SK-N-SH (cell line): ENCODE data around the gene BCAS3.

Experiments
- CTCF ChIP-seq: fragments of 200-600 bp; sonication (generic); IDR thresholded peaks from 2 replicates; pipeline ENCODE4 v1.6.1; 2017; ENCODE audit warnings: antibody characterized with exemption, mild to moderate bottlenecking, moderate library complexity
- RCOR1 ChIP-seq: fragments of 150-350 bp; IDR thresholded peaks from 2 replicates; pipeline ENCODE4 v1.6.1; 2017; ENCODE audit warnings: antibody characterized with exemption, low read length

GRCh38 chr17:60809421-60809820, 131.8 kb downstream of the BCAS3 start:
- TF ChIP-seq CTCF (no peak), RCOR1 (no peak)
